ENCODE results near the gene LTBP3.
A peak's percentile ranks its signal among the peaks of the same experiment; 100 is the strongest.

The LTBP3 gene

DNA sequence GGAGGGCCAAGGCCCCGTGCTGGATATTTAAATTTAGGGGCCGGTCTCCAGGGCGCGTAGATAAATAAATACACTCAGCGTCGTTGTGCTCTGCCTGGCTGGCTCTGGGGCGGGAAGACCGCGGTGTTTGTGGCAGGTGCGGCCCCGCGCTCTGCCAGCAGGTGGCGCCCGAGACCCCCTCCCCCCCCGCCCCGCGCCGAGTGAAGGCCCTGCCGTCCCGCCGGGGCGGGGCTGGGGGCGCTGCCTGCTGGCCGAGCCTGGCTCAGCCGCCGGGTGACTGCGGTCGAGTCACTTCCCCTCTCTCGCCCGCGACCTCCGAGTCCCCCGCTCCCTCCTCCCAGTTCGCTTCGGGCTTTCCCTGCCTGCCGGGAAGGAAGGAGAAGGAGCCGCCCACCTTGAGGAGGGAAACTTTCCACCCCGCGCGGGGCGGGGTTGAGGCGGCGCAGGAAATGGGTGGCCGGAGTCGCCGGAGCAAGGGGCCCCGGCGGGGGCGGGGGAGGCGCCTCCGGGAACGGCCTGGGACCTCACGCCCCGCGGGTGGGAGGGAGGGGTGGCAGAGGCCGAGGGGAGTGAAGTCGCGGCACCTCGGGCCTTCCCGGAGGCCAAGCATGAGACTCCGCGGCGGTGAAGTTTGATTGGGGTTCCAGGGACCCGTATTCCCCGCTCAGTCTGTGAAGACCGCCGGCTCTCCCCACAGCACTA, 16.1 kb upstream of the LTBP3 start:
- DNase-seq (ENCODE audit: extremely low spot score): peak; percentile 94
- POLR2A ChIA-PET: interaction anchor here (1.6 kb wide), 1 partner anchor 41 kb away, joined by 4 read pairs; the partner anchor contains the start of gene PCNX3
- CTCF ChIA-PET: interaction anchor here (0.7 to 22.1 kb wide), 12 partner anchors 13 to 158 kb away, joined by 3 to 351 read pairs (median 6); partner anchors contain the start of genes KCNK7, MAP3K11, PCNX3 and SIPA1
- TF ChIP-seq, protein P1, sequence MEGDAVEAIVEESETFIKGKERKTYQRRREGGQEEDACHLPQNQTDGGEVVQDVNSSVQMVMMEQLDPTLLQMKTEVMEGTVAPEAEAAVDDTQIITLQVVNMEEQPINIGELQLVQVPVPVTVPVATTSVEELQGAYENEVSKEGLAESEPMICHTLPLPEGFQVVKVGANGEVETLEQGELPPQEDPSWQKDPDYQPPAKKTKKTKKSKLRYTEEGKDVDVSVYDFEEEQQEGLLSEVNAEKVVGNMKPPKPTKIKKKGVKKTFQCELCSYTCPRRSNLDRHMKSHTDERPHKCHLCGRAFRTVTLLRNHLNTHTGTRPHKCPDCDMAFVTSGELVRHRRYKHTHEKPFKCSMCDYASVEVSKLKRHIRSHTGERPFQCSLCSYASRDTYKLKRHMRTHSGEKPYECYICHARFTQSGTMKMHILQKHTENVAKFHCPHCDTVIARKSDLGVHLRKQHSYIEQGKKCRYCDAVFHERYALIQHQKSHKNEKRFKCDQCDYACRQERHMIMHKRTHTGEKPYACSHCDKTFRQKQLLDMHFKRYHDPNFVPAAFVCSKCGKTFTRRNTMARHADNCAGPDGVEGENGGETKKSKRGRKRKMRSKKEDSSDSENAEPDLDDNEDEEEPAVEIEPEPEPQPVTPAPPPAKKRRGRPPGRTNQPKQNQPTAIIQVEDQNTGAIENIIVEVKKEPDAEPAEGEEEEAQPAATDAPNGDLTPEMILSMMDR (IDR thresholded peaks at IDR 0.05; ENCODE audit: control extremely low read depth, extremely low read depth, low read depth, missing control alignments): peak; percentile 72

DNA sequence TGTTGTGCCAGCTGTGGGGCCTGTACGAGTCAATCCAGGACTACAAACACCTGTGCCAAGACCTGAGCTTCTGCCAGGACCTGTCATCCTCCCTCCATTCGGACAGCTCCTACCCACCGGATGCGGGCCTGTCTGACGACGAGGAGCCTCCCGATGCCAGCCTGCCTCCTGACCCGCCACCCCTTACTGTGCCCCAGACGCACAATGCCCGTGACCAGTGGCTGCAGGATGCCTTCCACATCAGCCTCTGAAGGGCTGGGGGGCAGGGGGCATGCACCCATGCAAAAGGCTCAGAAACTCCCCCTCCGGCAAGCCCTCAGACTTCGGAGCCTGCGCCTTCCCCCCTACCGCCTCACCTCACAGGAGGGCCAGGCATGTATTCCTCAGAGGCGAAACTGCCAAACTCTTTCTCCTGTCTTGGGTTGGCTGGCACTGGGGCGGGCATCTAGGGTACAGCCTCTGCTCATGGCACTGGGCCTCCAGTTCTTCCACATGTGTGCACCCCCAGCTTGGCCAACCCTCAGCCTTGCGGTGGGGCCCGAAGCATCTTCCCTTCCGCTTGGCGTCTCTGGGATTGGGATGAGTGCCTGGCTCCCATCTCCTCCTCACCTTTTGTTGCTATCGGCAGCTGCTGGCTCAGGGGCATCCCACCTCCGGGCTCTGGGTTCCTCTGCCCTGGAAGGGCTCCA, 15.4 kb upstream of the LTBP3 start:
- ChIA-PET POLR2A (interaction anchor here (1.0 to 1.6 kb wide), 3 partner anchors 14 to 151 kb away, joined by 4 to 6 read pairs (median 4); partner anchors contain the start of genes NEAT1 and PCNX3), CTCF (interaction anchor here (0.7 to 4.8 kb wide), 17 partner anchors 8 to 286 kb away, joined by 3 to 67 read pairs (median 4); partner anchors contain the start of genes MUS81, PCNX3 and SIPA1)
- DNase-seq (ENCODE audit: extremely low spot score): no peak
- TF ChIP-seq, protein P1 (IDR thresholded peaks at IDR 0.05; ENCODE audit: control extremely low read depth, extremely low read depth, low read depth, missing control alignments): no peak

DNA sequence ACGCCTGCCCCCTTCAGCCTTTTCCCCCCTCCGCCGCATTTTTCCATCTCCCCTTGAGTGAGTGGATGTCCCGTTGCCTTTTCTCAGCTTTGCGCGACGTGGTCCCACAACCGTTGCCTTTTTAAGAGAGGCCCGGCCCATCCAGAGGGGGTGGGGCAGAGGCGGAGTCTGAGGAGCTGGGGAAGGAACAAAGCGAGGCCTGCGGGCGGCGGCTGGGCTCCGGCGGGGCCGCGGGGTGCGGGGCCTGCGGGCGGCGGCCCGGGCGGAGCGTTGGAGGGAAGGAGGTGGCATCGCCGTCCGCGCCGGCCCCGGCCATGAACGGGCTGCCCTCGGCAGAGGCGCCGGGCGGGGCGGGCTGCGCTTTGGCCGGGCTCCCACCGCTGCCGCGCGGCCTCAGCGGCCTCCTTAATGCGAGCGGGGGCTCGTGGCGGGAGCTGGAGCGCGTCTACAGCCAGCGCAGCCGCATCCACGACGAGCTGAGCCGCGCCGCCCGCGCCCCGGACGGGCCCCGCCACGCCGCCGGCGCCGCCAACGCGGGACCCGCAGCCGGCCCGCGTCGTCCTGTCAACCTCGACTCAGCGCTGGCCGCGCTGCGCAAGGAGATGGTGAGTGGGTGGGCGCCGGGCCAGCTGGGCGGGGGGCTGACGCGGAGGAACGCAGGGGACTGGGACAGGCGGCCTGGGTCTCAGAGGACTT, 14.3 kb upstream of the LTBP3 start, which contains the start of gene FAM89B:
TSS of gene FAM89B (plus strand) at position 183 of the 696 bp plus-strand sequence. CDS start at position 315, 132 bp downstream.
- POLR2A ChIA-PET: interaction anchor here (0.5 to 1.6 kb wide), 4 partner anchors 15 to 239 kb away, joined by 3 to 6 read pairs (median 4); partner anchors contain the start of genes DPF2, NEAT1 and PCNX3
- TF ChIP-seq, protein P1 (IDR thresholded peaks at IDR 0.05; ENCODE audit: control extremely low read depth, extremely low read depth, low read depth, missing control alignments): no peak
- CTCF ChIA-PET: interaction anchor here (0.8 to 4.8 kb wide), 19 partner anchors 9 to 490 kb away, joined by 3 to 67 read pairs (median 4); partner anchors contain the start of genes MUS81, PCNX3 and SIPA1
- DNase-seq (ENCODE audit: extremely low spot score): peak; percentile 81

DNA sequence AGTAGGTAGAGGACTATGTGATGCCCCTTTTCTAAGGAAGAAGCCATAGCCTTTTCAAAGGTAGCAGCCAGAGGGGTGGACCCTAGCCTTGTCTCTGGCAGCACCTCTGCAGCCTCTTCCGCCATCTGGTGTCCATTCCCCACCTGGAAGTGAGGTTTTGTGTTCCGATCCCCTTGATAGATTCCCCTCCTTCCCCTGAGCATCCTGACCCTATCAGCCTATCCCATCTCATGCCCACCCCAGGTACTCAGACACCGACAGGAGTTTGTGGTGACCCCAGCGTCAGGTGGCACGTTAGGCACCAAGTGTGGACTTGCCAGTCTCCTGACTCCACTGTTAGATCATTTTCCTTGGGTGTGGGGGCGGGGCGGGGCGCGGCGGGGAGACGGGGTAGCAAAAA, 13.8 kb upstream of the LTBP3 start:
- TF ChIP-seq, protein P1 (IDR thresholded peaks at IDR 0.05; ENCODE audit: control extremely low read depth, extremely low read depth, low read depth, missing control alignments): peak; percentile 20
- POLR2A ChIA-PET: no interaction called here
- DNase-seq (ENCODE audit: extremely low spot score): no peak
- CTCF ChIA-PET: interaction anchor here (0.9 to 4.8 kb wide), 15 partner anchors 10 to 489 kb away, joined by 3 to 67 read pairs (median 3); partner anchors contain the start of genes CDC42EP2, LTBP3, MUS81 and PCNX3

DNA sequence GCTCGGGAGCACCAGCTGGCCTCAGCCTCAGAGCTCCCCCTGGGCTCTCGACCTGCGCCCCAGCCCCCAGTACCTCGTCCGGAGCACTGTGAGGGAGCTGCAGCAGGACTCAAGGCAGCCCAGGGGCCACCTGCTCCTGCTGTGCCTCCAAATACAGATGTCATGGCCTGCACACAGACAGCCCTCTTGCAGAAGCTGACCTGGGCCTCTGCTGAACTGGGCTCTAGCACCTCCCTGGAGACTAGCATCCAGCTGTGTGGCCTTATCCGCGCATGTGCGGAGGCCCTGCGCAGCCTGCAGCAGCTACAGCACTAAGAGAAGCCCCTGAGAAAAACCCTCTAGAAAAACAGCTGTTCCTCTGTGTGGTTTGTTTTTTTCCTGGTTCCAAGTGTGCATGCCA, 13.3 kb upstream of the LTBP3 start:
- POLR2A ChIA-PET: no interaction called here
- no peak for DNase-seq (ENCODE audit: extremely low spot score)
- TF ChIP-seq, protein P1 (IDR thresholded peaks at IDR 0.05; ENCODE audit: control extremely low read depth, extremely low read depth, low read depth, missing control alignments): no peak
- CTCF ChIA-PET: interaction anchor here (0.9 to 4.8 kb wide), 13 partner anchors 10 to 289 kb away, joined by 3 to 67 read pairs (median 3); partner anchors contain the start of genes CDC42EP2, LTBP3 and MUS81
